ENCODE results near the gene PTPRA. TPM values are rescaled to one million over a fixed set of nuclear protein-coding genes. Genes with fewer than 3 reads are reported as not detected.

PTPRA gene
- polyA plus RNA-seq, 3 donors, result 13.0 to 41.9 (median 13.1) TPM

- Histone ChIP-seq H2AFZ (ENCODE audit: insufficient read depth, low read depth, low read length, poor library complexity, severe bottlenecking) (no peak overlapping the region), H3K27ac (ENCODE audit: low read depth in 1 of 2, low read length in 2 of 2) (no peak overlapping the region), H3K4me3 (replicated peaks in 1 of 3; ENCODE audit: low read depth in 2 of 3, low read length in 3 of 3) (no peak overlapping the region), H3K9ac (ENCODE audit: insufficient read depth, low read length, poor library complexity, severe bottlenecking) (no peak overlapping the region), H3K36me3 (replicated peaks in 1 of 2; ENCODE audit: control insufficient read depth in 1 of 2, insufficient read depth in 2 of 2, low read length in 2 of 2) (peaks cover 0 to 9% of the 10 kb centered on the region in 2 donors), H3K79me2 (ENCODE audit: insufficient read depth, low read length) (peaks cover 94% of the 10 kb centered on the region), H4K20me1 (ENCODE audit: insufficient read depth, low read length) (peaks cover 89% of the 10 kb centered on the region), H3K27me3 (ENCODE audit: control insufficient read depth in 2 of 2, insufficient read depth in 2 of 2, low read length in 2 of 2) (no peaks in the 10 kb centered on the region), H3K4me1 (ENCODE audit: control insufficient read depth in 1 of 2, insufficient read depth in 2 of 2, low read length in 2 of 2) (peaks cover 0 to 6% of the 10 kb centered on the region in 2 donors), H3K9me3 (replicated peaks in 1 of 2; ENCODE audit: control insufficient read depth in 1 of 2, insufficient read depth in 1 of 2, low read length in 2 of 2) (no peaks in the 10 kb centered on the region), H3K4me2 (replicated peaks; ENCODE audit: extremely low read depth, low read length, poor library complexity, severe bottlenecking) (no peak overlapping the region)
- no peak overlapping the region for H3K4me3 Mint-ChIP-seq
- H3K36me3 Mint-ChIP-seq, result peaks cover 3 to 7% of the 10 kb centered on the region in 2 donors
- H3K27ac Mint-ChIP-seq, result peak overlapping the region in 1 of 7 donors; percentile 26
- peaks cover 0 to 2% (median 0%) of the 10 kb centered on the region in 3 donors for H3K27me3 Mint-ChIP-seq (ENCODE audit: low read depth in 3 of 3)
- H3K4me1 Mint-ChIP-seq, result peaks cover 37% of the 10 kb centered on the region
- intact Hi-C loops (cut with micrococcal nuclease), result no loop called here
- 95% methylated on average over 2 of the region's 3 CpGs for WGBS (ENCODE audit: insufficient coverage)
- DNase-seq, result no peak
- peaks cover 0 to 2% (median 0%) of the 10 kb centered on the region in 7 donors for H3K9me3 Mint-ChIP-seq
- no peak for TF ChIP-seq CTCF (IDR thresholded peaks at IDR 0.05)
Observed at GRCh38 chr20:2889797-2890196, 16.5 kb downstream of the PTPRA start.

- Mint-ChIP-seq H3K4me1 (peaks cover 28% of the 10 kb centered on the region), H3K9me3 (peaks cover 0 to 2% (median 0%) of the 10 kb centered on the region in 7 donors), H3K4me3 (no peak overlapping the region), H3K27me3 (ENCODE audit: low read depth in 3 of 3) (peaks cover 0 to 2% (median 0%) of the 10 kb centered on the region in 3 donors), H3K27ac (no peak overlapping the region), H3K36me3 (peaks cover 3 to 7% of the 10 kb centered on the region in 2 donors)
- no peaks in the 10 kb centered on the region for H3K4me1 ChIP-seq (ENCODE audit: control insufficient read depth in 1 of 2, insufficient read depth in 2 of 2, low read length in 2 of 2)
- no peak overlapping the region for H3K4me2 ChIP-seq (replicated peaks; ENCODE audit: extremely low read depth, low read length, poor library complexity, severe bottlenecking)
- intact Hi-C loops (cut with micrococcal nuclease), result no loop called here
- peaks cover 92% of the 10 kb centered on the region for H3K79me2 ChIP-seq (ENCODE audit: insufficient read depth, low read length)
- WGBS (ENCODE audit: insufficient coverage), result 57% methylated on average over 1 of the region's 2 CpGs
- no peak overlapping the region for H3K27ac ChIP-seq (ENCODE audit: low read depth in 1 of 2, low read length in 2 of 2)
- H3K4me3 ChIP-seq (replicated peaks in 1 of 3; ENCODE audit: low read depth in 2 of 3, low read length in 3 of 3), result no peak overlapping the region
- no peak for TF ChIP-seq CTCF (IDR thresholded peaks at IDR 0.05)
- H3K9ac ChIP-seq (ENCODE audit: insufficient read depth, low read length, poor library complexity, severe bottlenecking), result no peak overlapping the region
- no peaks in the 10 kb centered on the region for H3K9me3 ChIP-seq (replicated peaks in 1 of 2; ENCODE audit: control insufficient read depth in 1 of 2, insufficient read depth in 1 of 2, low read length in 2 of 2)
- peaks cover 0 to 9% of the 10 kb centered on the region in 2 donors for H3K36me3 ChIP-seq (replicated peaks in 1 of 2; ENCODE audit: control insufficient read depth in 1 of 2, insufficient read depth in 2 of 2, low read length in 2 of 2)
- H2AFZ ChIP-seq (ENCODE audit: insufficient read depth, low read depth, low read length, poor library complexity, severe bottlenecking), result no peak overlapping the region
- H3K27me3 ChIP-seq (ENCODE audit: control insufficient read depth in 2 of 2, insufficient read depth in 2 of 2, low read length in 2 of 2), result no peaks in the 10 kb centered on the region
- peaks cover 80% of the 10 kb centered on the region for H4K20me1 ChIP-seq (ENCODE audit: insufficient read depth, low read length)
- DNase-seq, result no peak
Observed at GRCh38 chr20:2890742-2891141, 17.5 kb downstream of the PTPRA start.
